Esophagus squamous epithelium (tissue), 5 donors: ENCODE results near the gene CYP21A2. TPM values are rescaled to one million over a fixed set of nuclear protein-coding genes. Genes with fewer than 3 reads are reported as not detected.
"Not testable (repeated sequence)": the region's sequence is repeated elsewhere in the genome, so short reads cannot be mapped to it uniquely, and the experiment has no call there.

Experiments
- DNase-seq: peaks from one replicate; lab custom pipeline; 2025; lab: John Stamatoyannopoulos, UW
- H3K27ac ChIP-seq, 4 donors: fragments of 200-600 bp; sonication (generic); one replicate each; pipeline ENCODE4 v1.5.1; 2016 to 2019; ENCODE audit warnings: mild to moderate bottlenecking in 1 of 4
- H3K27me3 ChIP-seq, 4 donors: fragments of 200-600 bp; sonication (generic); 1 replicate in 3 of 4; 2 replicates in 1 of 4; pipeline versions ENCODE4 v1.5.1 to v1.6.0; 2017 to 2021; ENCODE audit warnings: antibody characterized with exemption in 1 of 4
- H3K36me3 ChIP-seq, 3 donors: fragments of 200-600 bp; sonication (generic); one replicate each; pipeline ENCODE4 v1.5.1; 2016 to 2019
- H3K4me1 ChIP-seq, 3 donors: fragments of 200-600 bp; sonication (generic); one replicate each; pipeline ENCODE4 v1.5.1; 2017 to 2019
- H3K4me3 ChIP-seq, 4 donors: fragments of 200-600 bp; sonication (generic); 1 replicate in 3 of 4; 2 replicates in 1 of 4; pipeline ENCODE4 v1.5.1; 2016 to 2019; ENCODE audit warnings: mild to moderate bottlenecking in 2 of 4, moderate library complexity in 1 of 4
- H3K9me3 ChIP-seq, 3 donors: fragments of 200-600 bp; sonication (generic); one replicate each; pipeline ENCODE4 v1.5.1; 2016 to 2019
- POLR2A ChIP-seq, 4 donors: fragments of 450-650 bp; IDR thresholded peaks; one replicate each; pipeline ENCODE4 v1.6.1; 2017; ENCODE audit warnings: antibody characterized with exemption in 4 of 4, mild to moderate bottlenecking in 4 of 4, moderate library complexity in 3 of 4
- WGBS, 2 donors: methylation state at CpG; one replicate each; pipeline ENCODE4 v1.1.5; 2018; 5-methylcytosine and 5-hydroxymethylcytosine counted together
- intact Hi-C: fragments of 100-400 bp; cut with DNase I; formaldehyde crosslinking; loops from one replicate; pipeline ENCODE4 v1.15.0; 2022
- total RNA-seq, 4 donors: library from RNA; depleted of rRNA; stranded (reverse); fragments of >200 nt; gene quantifications; one replicate each; pipeline ENCODE4 v1.1.0, GENCODE V29; 2016
- TF ChIP-seq, protein P1 (sequence below), 6 experiments: fragments of 450-650 bp in 4 of 6; fragments of 200-600 bp in 2 of 6; sonication (generic) in 2 of 6; IDR thresholded peaks; one replicate each; pipeline ENCODE4 v1.5.1; 2016 to 2019; ENCODE audit warnings: antibody characterized with exemption in 6 of 6, mild to moderate bottlenecking in 4 of 6, moderate library complexity in 4 of 6
- donor health status: DM: yes; HTN: yes; CAD: no.

CYP21A2 gene
- total RNA-seq, 4 donors from 2014 or later: 0.22 TPM; not detected in 3

DNA sequence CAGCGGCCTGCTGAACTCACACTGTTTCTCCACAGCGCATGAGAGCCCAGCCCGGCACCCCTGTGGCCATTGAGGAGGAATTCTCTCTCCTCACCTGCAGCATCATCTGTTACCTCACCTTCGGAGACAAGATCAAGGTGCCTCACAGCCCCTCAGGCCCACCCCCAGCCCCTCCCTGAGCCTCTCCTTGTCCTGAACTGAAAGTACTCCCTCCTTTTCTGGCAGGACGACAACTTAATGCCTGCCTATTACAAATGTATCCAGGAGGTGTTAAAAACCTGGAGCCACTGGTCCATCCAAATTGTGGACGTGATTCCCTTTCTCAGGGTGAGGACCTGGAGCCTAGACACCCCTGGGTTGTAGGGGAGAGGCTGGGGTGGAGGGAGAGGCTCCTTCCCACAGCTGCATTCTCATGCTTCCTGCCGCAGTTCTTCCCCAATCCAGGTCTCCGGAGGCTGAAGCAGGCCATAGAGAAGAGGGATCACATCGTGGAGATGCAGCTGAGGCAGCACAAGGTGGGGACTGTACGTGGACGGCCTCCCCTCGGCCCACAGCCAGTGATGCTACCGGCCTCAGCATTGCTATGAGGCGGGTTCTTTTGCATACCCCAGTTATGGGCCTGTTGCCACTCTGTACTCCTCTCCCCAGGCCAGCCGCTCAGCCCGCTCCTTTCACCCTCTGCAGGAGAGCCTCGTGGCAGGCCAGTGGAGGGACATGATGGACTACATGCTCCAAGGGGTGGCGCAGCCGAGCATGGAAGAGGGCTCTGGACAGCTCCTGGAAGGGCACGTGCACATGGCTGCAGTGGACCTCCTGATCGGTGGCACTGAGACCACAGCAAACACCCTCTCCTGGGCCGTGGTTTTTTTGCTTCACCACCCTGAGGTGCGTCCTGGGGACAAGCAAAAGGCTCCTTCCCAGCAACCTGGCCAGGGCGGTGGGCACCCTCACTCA lies 1.4 kb downstream of the CYP21A2 start:
- DNase-seq: not testable (repeated sequence)

DNA sequence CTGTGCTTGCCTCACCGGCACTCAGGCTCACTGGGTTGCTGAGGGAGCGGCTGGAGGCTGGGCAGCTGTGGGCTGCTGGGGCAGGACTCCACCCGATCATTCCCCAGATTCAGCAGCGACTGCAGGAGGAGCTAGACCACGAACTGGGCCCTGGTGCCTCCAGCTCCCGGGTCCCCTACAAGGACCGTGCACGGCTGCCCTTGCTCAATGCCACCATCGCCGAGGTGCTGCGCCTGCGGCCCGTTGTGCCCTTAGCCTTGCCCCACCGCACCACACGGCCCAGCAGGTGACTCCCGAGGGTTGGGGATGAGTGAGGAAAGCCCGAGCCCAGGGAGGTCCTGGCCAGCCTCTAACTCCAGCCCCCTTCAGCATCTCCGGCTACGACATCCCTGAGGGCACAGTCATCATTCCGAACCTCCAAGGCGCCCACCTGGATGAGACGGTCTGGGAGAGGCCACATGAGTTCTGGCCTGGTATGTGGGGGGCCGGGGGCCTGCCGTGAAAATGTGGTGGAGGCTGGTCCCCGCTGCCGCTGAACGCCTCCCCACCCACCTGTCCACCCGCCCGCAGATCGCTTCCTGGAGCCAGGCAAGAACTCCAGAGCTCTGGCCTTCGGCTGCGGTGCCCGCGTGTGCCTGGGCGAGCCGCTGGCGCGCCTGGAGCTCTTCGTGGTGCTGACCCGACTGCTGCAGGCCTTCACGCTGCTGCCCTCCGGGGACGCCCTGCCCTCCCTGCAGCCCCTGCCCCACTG lies 2.3 kb downstream of the CYP21A2 start:
- DNase-seq, H3K9me3 ChIP-seq, intact Hi-C loops, H3K4me1 ChIP-seq, H3K4me3 ChIP-seq, H3K36me3 ChIP-seq, H3K27ac ChIP-seq, H3K27me3 ChIP-seq: not testable (repeated sequence)
- WGBS, 2 donors: 80 to 82% methylated on average over 1 to 14 of the region's 43 CpGs

More for the DNA sequence above, 1.4 kb downstream of the CYP21A2 start:
- H3K27ac ChIP-seq, H3K4me3 ChIP-seq, H3K27me3 ChIP-seq, H3K4me1 ChIP-seq, H3K9me3 ChIP-seq, intact Hi-C loops, H3K36me3 ChIP-seq: not testable (repeated sequence)
- 59 to 77% methylated on average over 5 to 10 of the region's 24 CpGs for WGBS, 2 donors

DNA sequence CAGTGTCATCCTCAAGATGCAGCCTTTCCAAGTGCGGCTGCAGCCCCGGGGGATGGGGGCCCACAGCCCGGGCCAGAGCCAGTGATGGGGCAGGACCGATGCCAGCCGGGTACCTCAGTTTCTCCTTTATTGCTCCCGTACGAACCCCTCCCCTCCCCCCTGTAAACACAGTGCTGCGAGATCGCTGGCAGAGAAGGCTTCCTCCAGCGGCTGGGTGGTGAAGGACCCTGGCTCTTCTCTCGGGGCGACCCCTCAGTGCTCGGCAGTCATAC lies 2.8 kb downstream of the CYP21A2 start:
- H3K4me1 ChIP-seq, DNase-seq, H3K36me3 ChIP-seq, H3K4me3 ChIP-seq, H3K27me3 ChIP-seq, intact Hi-C loops, H3K9me3 ChIP-seq, H3K27ac ChIP-seq: not testable (repeated sequence)
- WGBS, 2 donors: no CpG with 5 or more reads among the region's 13 CpGs

DNA sequence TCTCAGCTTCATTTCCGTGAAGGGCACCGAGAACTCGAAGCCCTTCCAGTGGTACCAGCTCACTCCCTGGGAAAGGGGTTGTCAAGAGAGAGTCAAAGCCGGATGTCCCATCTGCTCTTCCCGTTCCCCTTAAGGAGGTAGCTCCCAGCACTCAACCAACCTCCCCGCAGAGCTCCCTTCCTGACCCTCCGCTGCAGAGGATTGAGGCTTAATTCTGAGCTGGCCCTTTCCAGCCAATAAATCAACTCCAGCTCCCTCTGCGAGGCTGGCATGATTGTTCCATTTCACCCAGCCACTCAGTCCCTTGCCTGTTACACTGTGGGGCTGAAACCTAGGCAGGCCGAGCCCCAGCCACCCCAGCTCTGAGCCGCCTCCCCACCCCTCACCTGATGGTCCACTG lies 3.2 kb downstream of the CYP21A2 start:
- intact Hi-C loops, H3K36me3 ChIP-seq, H3K27ac ChIP-seq, H3K27me3 ChIP-seq, H3K9me3 ChIP-seq, H3K4me3 ChIP-seq, DNase-seq, H3K4me1 ChIP-seq: not testable (repeated sequence)
- WGBS, 2 donors: 63% methylated on average over 5 of the region's 10 CpGs; no CpG with 5 or more reads in 1 of the 2 donors

DNA sequence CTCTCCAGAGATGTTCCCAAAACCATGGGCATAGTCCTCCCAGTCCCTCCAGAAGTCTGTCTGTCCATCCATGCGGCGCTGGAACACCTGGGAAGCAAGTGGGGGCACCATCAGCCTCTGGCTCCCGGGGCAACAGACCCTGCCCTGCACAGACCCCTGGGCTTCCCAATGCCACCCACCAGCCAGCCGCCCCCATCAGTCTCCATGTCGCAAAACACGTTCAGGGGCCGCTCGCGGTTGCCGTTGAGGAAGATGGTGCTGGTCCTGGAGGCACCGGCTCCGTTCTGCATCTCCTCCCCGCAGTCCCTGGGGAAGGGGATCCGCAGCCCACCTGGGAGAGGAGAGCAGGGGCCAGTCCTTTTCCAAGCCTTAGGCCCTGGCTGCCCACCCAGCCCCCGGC lies 4.1 kb downstream of the CYP21A2 start:
- H3K27ac ChIP-seq, H3K36me3 ChIP-seq, H3K27me3 ChIP-seq, H3K9me3 ChIP-seq, H3K4me3 ChIP-seq, intact Hi-C loops, DNase-seq: not testable (repeated sequence)
- WGBS, 2 donors: no CpG with 5 or more reads among the region's 15 CpGs
- peaks cover 5 to 16% (median 15%) of the 10 kb centered on the region in 3 donors for H3K4me1 ChIP-seq

DNA sequence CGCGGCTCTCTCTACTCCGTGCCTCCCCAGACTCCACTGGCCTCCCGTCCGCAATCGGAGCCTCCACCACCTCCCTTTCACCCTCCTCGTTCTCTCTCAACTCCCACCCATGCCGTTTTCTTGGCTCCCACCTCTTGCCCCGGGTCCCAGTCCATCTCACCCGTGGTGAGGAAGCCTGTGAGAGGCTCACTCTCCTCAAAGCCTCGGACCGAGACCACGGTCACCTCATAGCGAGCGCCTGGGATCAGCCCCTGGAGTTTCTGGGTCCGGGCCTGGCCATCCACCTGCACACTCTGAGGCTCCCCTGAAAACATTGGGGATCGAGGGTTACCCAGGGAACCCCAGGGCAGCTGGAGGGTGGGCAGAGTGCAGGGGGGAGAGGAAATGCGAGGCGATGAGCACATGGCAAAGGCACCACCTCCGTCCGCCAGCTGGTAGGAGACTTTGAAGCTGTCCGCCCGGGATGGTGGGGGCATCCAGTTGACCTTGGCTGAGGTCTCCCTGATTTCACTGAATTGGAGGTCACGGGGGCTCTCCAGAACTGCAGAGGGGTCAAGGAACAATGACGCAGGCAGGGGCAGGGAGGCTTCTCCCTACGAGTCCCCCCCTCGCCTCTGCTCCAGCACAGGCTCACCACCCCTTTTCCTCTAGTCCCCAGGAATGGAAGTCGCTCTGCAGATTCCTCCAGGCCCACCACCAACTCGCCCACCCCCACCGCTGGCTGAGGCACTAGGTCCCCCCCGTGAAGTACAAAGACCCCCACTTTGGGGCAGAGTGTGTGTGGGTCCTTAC lies 5.6 kb downstream of the CYP21A2 start:
- H3K27me3 ChIP-seq: not testable (repeated sequence)
- 86 to 88% methylated on average over 10 to 13 of the region's 31 CpGs for WGBS, 2 donors

DNA sequence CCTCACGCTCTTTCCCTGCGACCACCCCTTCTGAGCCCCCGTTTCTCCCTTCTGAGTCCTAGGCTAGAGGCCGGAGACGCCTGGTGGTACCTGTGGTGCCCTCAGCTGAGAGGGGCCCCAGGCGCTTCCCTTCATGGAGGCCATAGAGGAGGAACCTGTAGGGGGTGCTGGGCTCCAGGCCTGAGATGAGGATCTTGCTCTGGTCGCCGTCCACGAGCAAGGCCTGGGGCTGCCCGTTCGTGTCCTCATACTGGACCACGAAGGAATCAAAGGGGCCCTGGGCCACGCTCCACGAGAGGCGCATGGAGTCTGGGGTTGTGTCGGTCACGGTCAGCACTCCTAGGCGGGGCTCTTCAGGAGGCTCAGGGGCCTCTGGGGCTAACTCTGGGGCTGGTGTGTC lies 6.7 kb downstream of the CYP21A2 start:
- H3K27me3 ChIP-seq, H3K27ac ChIP-seq, H3K9me3 ChIP-seq, DNase-seq, H3K36me3 ChIP-seq, H3K4me3 ChIP-seq, intact Hi-C loops: not testable (repeated sequence)
- peaks cover 5 to 33% (median 29%) of the 10 kb centered on the region in 3 donors for H3K4me1 ChIP-seq
- WGBS, 2 donors: 75% methylated on average over 4 of the region's 18 CpGs; no CpG with 5 or more reads in 1 of the 2 donors

More for the DNA sequence above, 5.6 kb downstream of the CYP21A2 start:
- peaks cover 5 to 30% (median 29%) of the 10 kb centered on the region in 3 donors for H3K4me1 ChIP-seq
- H3K4me3 ChIP-seq, H3K27ac ChIP-seq, intact Hi-C loops, DNase-seq, H3K9me3 ChIP-seq, H3K36me3 ChIP-seq: not testable (repeated sequence)

DNA sequence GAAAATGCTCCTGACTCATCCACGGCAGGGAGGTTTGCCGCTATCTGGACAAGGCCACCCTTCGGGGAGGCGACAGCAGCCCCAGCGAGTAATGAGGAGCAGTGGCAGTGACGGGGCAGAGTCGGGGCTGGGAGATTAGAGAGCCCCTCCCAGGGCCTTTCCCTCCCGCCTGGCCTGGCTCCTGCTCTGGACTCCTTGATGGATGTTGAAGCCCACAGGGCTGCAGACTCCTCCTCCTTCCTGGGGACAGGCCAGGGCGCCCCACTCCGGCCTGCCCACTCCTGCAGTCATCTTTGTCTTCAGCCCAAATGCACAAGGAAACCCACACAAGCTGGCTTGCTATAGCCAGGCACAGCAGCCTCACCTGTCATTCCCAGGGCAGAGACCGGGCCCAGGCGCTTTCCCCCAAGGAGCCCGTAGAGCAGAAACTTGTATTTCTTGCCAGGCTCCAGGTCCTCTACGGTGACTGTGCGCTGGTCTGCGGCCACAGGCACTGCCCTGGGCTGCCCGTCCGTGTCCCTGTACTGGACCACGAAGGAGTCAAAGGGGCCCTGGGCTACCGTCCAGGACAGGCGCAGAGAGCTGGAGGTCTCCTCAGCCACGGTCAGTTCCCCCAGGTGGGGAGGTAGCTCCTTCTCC lies 7.7 kb downstream of the CYP21A2 start:
- WGBS, 2 donors: no CpG with 5 or more reads among the region's 22 CpGs
- no peaks in the 10 kb centered on the region for H3K27me3 ChIP-seq

More for the DNA sequence above, 7.7 kb downstream of the CYP21A2 start:
- H3K27ac ChIP-seq: peak overlapping the region; percentile 47 to 89 (median 72)
- peaks cover 5 to 33% (median 29%) of the 10 kb centered on the region in 3 donors for H3K4me1 ChIP-seq
- H3K36me3 ChIP-seq: peaks cover 0 to 5% (median 0%) of the 10 kb centered on the region in 3 donors
- intact Hi-C loops: no loop called here
- H3K4me3 ChIP-seq: peak overlapping the region in 1 of 4 donors; percentile 7
- DNase-seq: no peak
- TF ChIP-seq POLR2A (IDR thresholded peaks at IDR 0.05): no peak
- TF ChIP-seq, protein P1, sequence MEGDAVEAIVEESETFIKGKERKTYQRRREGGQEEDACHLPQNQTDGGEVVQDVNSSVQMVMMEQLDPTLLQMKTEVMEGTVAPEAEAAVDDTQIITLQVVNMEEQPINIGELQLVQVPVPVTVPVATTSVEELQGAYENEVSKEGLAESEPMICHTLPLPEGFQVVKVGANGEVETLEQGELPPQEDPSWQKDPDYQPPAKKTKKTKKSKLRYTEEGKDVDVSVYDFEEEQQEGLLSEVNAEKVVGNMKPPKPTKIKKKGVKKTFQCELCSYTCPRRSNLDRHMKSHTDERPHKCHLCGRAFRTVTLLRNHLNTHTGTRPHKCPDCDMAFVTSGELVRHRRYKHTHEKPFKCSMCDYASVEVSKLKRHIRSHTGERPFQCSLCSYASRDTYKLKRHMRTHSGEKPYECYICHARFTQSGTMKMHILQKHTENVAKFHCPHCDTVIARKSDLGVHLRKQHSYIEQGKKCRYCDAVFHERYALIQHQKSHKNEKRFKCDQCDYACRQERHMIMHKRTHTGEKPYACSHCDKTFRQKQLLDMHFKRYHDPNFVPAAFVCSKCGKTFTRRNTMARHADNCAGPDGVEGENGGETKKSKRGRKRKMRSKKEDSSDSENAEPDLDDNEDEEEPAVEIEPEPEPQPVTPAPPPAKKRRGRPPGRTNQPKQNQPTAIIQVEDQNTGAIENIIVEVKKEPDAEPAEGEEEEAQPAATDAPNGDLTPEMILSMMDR (IDR thresholded peaks at IDR 0.05): no peak
- no peaks in the 10 kb centered on the region for H3K9me3 ChIP-seq
